Esophagus squamous epithelium (tissue), 5 donors: ENCODE measurements around the gene ANKS1A. TPM values are rescaled to one million over a fixed set of nuclear protein-coding genes. Genes with fewer than 3 reads are reported as not detected.
"Not testable (repeated sequence)": the region's sequence is repeated elsewhere in the genome, so short reads cannot be mapped to it uniquely, and the experiment has no call there.

ENCODE experiments used
- DNase-seq: peaks from one replicate; lab custom pipeline; 2025; lab: John Stamatoyannopoulos, UW
- H3K27ac ChIP-seq, 4 donors: fragments of 200-600 bp; sonication (generic); one replicate each; pipeline ENCODE4 v1.5.1; 2016 to 2019; ENCODE audit warnings: mild to moderate bottlenecking in 1 of 4
- H3K27me3 ChIP-seq, 4 donors: fragments of 200-600 bp; sonication (generic); 1 replicate in 3 of 4; 2 replicates in 1 of 4; pipeline versions ENCODE4 v1.5.1 to v1.6.0; 2017 to 2021; ENCODE audit warnings: antibody characterized with exemption in 1 of 4
- H3K36me3 ChIP-seq, 3 donors: fragments of 200-600 bp; sonication (generic); one replicate each; pipeline ENCODE4 v1.5.1; 2016 to 2019
- H3K4me1 ChIP-seq, 3 donors: fragments of 200-600 bp; sonication (generic); one replicate each; pipeline ENCODE4 v1.5.1; 2017 to 2019
- H3K4me3 ChIP-seq, 4 donors: fragments of 200-600 bp; sonication (generic); 1 replicate in 3 of 4; 2 replicates in 1 of 4; pipeline ENCODE4 v1.5.1; 2016 to 2019; ENCODE audit warnings: mild to moderate bottlenecking in 2 of 4, moderate library complexity in 1 of 4
- H3K9me3 ChIP-seq, 3 donors: fragments of 200-600 bp; sonication (generic); one replicate each; pipeline ENCODE4 v1.5.1; 2016 to 2019
- POLR2A ChIP-seq, 4 donors: fragments of 450-650 bp; IDR thresholded peaks; one replicate each; pipeline ENCODE4 v1.6.1; 2017; ENCODE audit warnings: antibody characterized with exemption in 4 of 4, mild to moderate bottlenecking in 4 of 4, moderate library complexity in 3 of 4
- WGBS, 2 donors: methylation state at CpG; one replicate each; pipeline ENCODE4 v1.1.5; 2018; 5-methylcytosine and 5-hydroxymethylcytosine counted together
- intact Hi-C: fragments of 100-400 bp; cut with DNase I; formaldehyde crosslinking; loops from one replicate; pipeline ENCODE4 v1.15.0; 2022
- small RNA-seq, 4 donors: library from RNA; depleted of rRNA; stranded (forward); fragments of <200 nt; gene quantifications; one replicate each; pipeline ENCODE3, GENCODE V24; 2016
- total RNA-seq, 4 donors: library from RNA; depleted of rRNA; stranded (reverse); fragments of >200 nt; gene quantifications; one replicate each; pipeline ENCODE4 v1.1.0, GENCODE V29; 2016
- TF ChIP-seq, protein P1 (sequence below), 6 experiments: fragments of 450-650 bp in 4 of 6; fragments of 200-600 bp in 2 of 6; sonication (generic) in 2 of 6; IDR thresholded peaks; one replicate each; pipeline ENCODE4 v1.5.1; 2016 to 2019; ENCODE audit warnings: antibody characterized with exemption in 6 of 6, mild to moderate bottlenecking in 4 of 6, moderate library complexity in 4 of 6
- donor health status: DM: yes; HTN: yes; CAD: no.

ANKS1A gene
- total RNA-seq, 4 donors from 2014 or later, result 12.6 to 27.1 (median 17.5) TPM

DNA sequence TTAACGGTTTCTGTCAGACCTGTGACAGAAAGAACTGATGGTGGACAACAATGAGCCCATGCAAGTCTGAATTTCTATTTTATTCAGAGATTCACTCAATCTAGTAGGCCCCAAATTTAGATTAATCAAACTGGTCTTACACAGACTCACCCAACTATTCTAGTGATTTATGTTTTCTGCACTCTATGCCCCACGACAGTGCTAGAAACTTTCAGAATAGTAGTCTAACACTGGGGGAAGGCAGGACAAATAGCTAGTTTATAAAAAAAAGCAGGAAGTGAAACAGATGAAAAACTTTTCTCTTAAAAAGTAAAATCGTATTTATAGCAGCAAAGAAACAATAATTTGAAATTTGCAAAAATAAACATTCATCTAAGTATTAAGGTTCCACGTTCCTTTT is 247.1 kb downstream of the ANKS1A start:
- H3K4me3 ChIP-seq, result no peak overlapping the region
- intact Hi-C loops, result no loop called here
- H3K27ac ChIP-seq, result no peak overlapping the region
- no peaks in the 10 kb centered on the region for H3K36me3 ChIP-seq
- H3K27me3 ChIP-seq, result peaks cover 0 to 9% (median 0%) of the 10 kb centered on the region in 4 donors
- 66 to 67% methylated on average over 3 of the region's 4 CpGs for WGBS, 2 donors
- H3K4me1 ChIP-seq, result peaks cover 0 to 16% (median 12%) of the 10 kb centered on the region in 3 donors
- H3K9me3 ChIP-seq, result no peaks in the 10 kb centered on the region
- no peak for DNase-seq
- TF ChIP-seq, protein P1, sequence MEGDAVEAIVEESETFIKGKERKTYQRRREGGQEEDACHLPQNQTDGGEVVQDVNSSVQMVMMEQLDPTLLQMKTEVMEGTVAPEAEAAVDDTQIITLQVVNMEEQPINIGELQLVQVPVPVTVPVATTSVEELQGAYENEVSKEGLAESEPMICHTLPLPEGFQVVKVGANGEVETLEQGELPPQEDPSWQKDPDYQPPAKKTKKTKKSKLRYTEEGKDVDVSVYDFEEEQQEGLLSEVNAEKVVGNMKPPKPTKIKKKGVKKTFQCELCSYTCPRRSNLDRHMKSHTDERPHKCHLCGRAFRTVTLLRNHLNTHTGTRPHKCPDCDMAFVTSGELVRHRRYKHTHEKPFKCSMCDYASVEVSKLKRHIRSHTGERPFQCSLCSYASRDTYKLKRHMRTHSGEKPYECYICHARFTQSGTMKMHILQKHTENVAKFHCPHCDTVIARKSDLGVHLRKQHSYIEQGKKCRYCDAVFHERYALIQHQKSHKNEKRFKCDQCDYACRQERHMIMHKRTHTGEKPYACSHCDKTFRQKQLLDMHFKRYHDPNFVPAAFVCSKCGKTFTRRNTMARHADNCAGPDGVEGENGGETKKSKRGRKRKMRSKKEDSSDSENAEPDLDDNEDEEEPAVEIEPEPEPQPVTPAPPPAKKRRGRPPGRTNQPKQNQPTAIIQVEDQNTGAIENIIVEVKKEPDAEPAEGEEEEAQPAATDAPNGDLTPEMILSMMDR (IDR thresholded peaks at IDR 0.05), result no peak
- TF ChIP-seq POLR2A (IDR thresholded peaks at IDR 0.05), result no peak

DNA sequence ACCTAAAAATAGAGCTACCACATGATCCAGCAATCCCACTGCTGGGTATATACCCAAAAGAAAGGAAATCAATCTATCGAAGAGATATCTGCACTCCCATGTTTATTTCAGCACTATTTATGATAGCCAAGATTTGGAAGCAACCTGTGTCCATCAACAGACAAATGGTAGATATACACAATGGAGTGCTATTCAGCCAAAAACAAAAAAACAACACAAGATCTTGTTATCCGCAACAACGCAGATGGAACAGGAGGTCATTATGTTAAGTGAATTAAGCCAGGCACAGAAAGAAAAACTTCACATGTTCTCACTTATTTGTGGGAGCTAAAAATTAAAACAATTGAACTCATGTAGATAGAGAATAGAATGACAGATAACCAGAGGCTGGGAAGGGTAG is 249.1 kb downstream of the ANKS1A start:
- 64 to 76% methylated on average over 3 of the region's 3 CpGs for WGBS, 2 donors
- H3K36me3 ChIP-seq, H3K9me3 ChIP-seq, DNase-seq, intact Hi-C loops, H3K27ac ChIP-seq, H3K4me3 ChIP-seq: not testable (repeated sequence)
- Histone ChIP-seq H3K27me3 (peaks cover 0 to 18% (median 0%) of the 10 kb centered on the region in 4 donors), H3K4me1 (peaks cover 0 to 20% (median 13%) of the 10 kb centered on the region in 3 donors)

DNA sequence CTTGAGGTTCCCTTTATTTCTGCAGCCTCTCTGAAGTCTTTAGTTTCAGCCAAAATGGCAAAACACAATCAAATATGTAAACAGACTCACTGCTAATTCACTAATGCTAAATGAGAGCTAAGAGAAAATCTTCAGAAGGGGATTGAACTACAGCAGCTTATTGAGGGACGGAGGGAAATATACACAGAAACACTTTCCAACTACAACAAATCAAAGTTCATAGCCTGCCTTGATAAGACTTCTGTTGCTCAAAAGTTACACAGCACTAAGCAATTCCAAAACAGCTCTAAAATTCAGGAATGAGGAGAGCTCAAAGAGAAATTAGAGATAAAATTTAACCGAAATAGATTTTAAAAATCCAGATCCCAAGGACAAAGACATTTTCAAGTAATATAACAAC is 250.4 kb downstream of the ANKS1A start:
- Histone ChIP-seq H3K27me3 (peaks cover 0 to 18% (median 0%) of the 10 kb centered on the region in 4 donors), H3K4me3 (no peak overlapping the region), H3K4me1 (peaks cover 0 to 20% (median 13%) of the 10 kb centered on the region in 3 donors), H3K36me3 (no peaks in the 10 kb centered on the region), H3K9me3 (no peaks in the 10 kb centered on the region), H3K27ac (no peak overlapping the region)
- WGBS, 2 donors, result 66 to 67% methylated on average over 2 of the region's 2 CpGs
- intact Hi-C loops, result no loop called here
- DNase-seq, result no peak
- TF ChIP-seq, protein P1 (IDR thresholded peaks at IDR 0.05), result no peak
- TF ChIP-seq POLR2A (IDR thresholded peaks at IDR 0.05), result no peak

DNA sequence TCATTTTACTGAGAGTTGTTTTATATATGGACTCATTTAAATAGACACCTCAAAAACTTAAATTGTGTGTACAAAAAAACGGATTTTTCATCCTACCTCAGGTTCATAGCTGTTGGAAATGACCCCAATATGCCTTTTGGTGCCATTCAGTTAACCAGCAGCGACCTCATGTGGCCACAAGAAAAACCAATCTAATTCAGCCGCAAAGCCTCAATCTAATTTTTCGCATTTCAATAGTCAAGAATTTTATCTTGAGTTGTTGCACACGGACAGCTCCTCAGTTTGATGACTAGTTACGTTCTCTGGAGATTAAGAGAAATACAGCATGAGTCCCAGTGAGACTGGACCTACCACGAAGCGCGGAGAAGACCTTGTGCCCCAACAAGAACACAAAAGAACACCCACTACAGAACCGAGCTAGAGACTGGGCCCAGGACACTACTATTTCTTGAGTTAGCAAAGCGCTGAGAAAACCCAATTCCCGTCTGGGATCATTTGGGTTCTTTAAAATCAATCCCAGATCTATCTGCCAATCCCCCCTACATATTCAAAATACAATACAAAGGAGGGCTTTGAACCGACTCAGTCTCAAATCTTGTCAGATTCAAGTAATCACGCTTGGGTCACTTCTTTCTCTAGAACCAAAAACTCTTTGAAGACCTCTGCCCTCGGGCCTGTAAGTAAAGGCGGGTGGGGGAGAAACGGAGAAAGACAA is 251.0 kb downstream of the ANKS1A start:
- no peaks in the 10 kb centered on the region for H3K9me3 ChIP-seq
- H3K27me3 ChIP-seq, result peaks cover 0 to 18% (median 0%) of the 10 kb centered on the region in 4 donors
- TF ChIP-seq POLR2A (IDR thresholded peaks at IDR 0.05), result no peak
- TF ChIP-seq, protein P1 (IDR thresholded peaks at IDR 0.05), result peak; percentile 63 to 88 (median 82)
- DNase-seq, result no peak
- H3K4me1 ChIP-seq, result peaks cover 0 to 20% (median 13%) of the 10 kb centered on the region in 3 donors
- no peak overlapping the region for H3K27ac ChIP-seq
- H3K36me3 ChIP-seq, result no peaks in the 10 kb centered on the region
- WGBS, 2 donors, result 34 to 35% methylated on average over 17 of the region's 17 CpGs
- intact Hi-C loops, result loop anchor here (5.0 kb wide), 1 partner anchor 158 kb away; no protein-coding TSS in a partner anchor
- H3K4me3 ChIP-seq, result no peak overlapping the region

DNA sequence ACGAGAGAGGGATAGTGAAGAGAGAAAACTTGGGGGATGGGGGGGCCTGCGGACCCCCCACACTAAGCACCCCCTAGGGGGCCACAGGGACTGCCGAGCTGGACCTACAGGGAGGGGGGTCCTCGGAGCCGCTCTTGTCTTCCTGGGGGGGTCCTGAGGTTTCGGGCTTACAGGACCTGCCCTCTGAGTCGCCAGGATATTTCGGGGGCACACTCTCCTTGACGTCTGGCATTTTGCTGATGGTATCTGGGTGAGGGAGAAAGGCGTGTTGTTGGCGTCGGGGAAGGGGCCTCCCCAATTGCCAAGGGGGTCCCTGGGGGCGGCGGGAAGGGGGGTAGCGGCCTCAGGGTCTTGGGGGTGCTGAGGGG is 251.6 kb downstream of the ANKS1A start:
- Histone ChIP-seq H3K27me3 (peaks cover 0 to 18% (median 0%) of the 10 kb centered on the region in 4 donors), H3K27ac (no peak overlapping the region), H3K9me3 (no peaks in the 10 kb centered on the region), H3K36me3 (no peaks in the 10 kb centered on the region), H3K4me3 (peak overlapping the region; percentile 20 to 63 (median 36)), H3K4me1 (peaks cover 0 to 20% (median 13%) of the 10 kb centered on the region in 3 donors)
- intact Hi-C loops, result loop anchor here (5.0 kb wide), 1 partner anchor 158 kb away; no protein-coding TSS in a partner anchor
- DNase-seq, result no peak
- 44 to 50% methylated on average over 5 to 9 of the region's 15 CpGs for WGBS, 2 donors
- no peak for TF ChIP-seq POLR2A (IDR thresholded peaks at IDR 0.05)
- TF ChIP-seq, protein P1 (IDR thresholded peaks at IDR 0.05), result no peak

Small RNA genes lying within 50 kb of the gene (small RNA-seq; reads per million reads assigned to genes)
- gene AL138721.1, result 0 reads per million in 4 donors

Other genes starting within 250 kb of the ANKS1A start
- gene ILRUN, start 192.5 kb upstream of the ANKS1A start, total RNA-seq, result 10 to 100 TPM; 43.8 to 52.8 (median 50.0) TPM
- gene SNRPC, start 131.8 kb upstream of the ANKS1A start, total RNA-seq, result 10 to 100 TPM; 38.9 to 69.3 (median 62.5) TPM
- gene BLTP3A, start 97.2 kb upstream of the ANKS1A start, total RNA-seq, result 1 to 10 TPM; 7.0 to 8.2 (median 7.5) TPM
- gene TAF11, start 1.2 kb upstream of the ANKS1A start, total RNA-seq, result 10 to 100 TPM in 3 of 4 donors, 1 to 10 TPM in 1; 8.4 to 21.2 (median 18.8) TPM